IMR-90 (cell line): ENCODE results near the gene LRRC15. TPM values are rescaled to one million over a fixed set of nuclear protein-coding genes. Genes with fewer than 3 reads are reported as not detected.

ENCODE experiments used
- ATAC-seq: fragments of 200-7000 bp; cut with Tn5 transposase; 2 replicates; pipeline ENCODE4 v1.9.1; 2020; ENCODE audit warnings: low read depth, mild to moderate bottlenecking, moderate library complexity
- BruUV-seq: library from RNA; stranded (reverse); fragments of 400-500 nt; replicated peaks from 2 replicates; lab custom pipeline; 2021; lab: Mats Ljungman, UMichigan
- CTCF ChIA-PET: fragments of 300-600 bp; formaldehyde crosslinking; extraction: SDS; loops from one replicate; lab custom pipeline; 2021; ENCODE audit warnings: antibody characterized with exemption; lab: Yijun Ruan, JAX
- POLR2A ChIA-PET: fragments of 300-600 bp; sonication (Branson Sonifier 250); formaldehyde crosslinking; loops from one replicate; lab custom pipeline; 2022; ENCODE audit warnings: antibody characterized with exemption; ENCODE audit not compliant: unreplicated experiment; lab: Charles Lee
- DNase-seq: peaks from one replicate; pipeline ENCODE4 v3.0.0; 2013
- H2AFZ ChIP-seq: replicated peaks from 2 replicates; pipeline ENCODE3; 2013; ENCODE audit warnings: low read length, mild to moderate bottlenecking; ENCODE audit not compliant: poor library complexity
- H2AK5ac ChIP-seq: 2 replicates; pipeline ENCODE4 v1.6.1; 2013; ENCODE audit warnings: low read depth, low read length, inconsistent platforms
- H2AK9ac ChIP-seq: replicated peaks from 2 replicates; pipeline ENCODE3; 2013; ENCODE audit warnings: mild to moderate bottlenecking, low read depth, low read length, moderate library complexity; ENCODE audit not compliant: poor library complexity
- H2BK120ac ChIP-seq: 2 replicates; pipeline ENCODE4 v1.6.1; 2013; ENCODE audit warnings: low read depth, low read length, inconsistent platforms
- H2BK15ac ChIP-seq: 3 replicates; pipeline ENCODE4 v1.6.1; 2013; ENCODE audit warnings: low read depth, low read length, inconsistent platforms
- H2BK20ac ChIP-seq: 2 replicates; pipeline ENCODE4 v1.6.1; 2013; ENCODE audit warnings: low read depth, mild to moderate bottlenecking, inconsistent platforms, low read length, moderate library complexity
- H2BK5ac ChIP-seq: 2 replicates; pipeline ENCODE4 v1.6.1; 2013; ENCODE audit warnings: mild to moderate bottlenecking, low read depth, low read length, inconsistent platforms; ENCODE audit not compliant: poor library complexity, severe bottlenecking
- H3K14ac ChIP-seq: replicated peaks from 2 replicates; pipeline ENCODE4 v1.6.1; 2013; ENCODE audit warnings: low read depth, low read length, inconsistent platforms
- H3K18ac ChIP-seq: 2 replicates; pipeline ENCODE4 v1.6.1; 2013; ENCODE audit warnings: low read depth, low read length, control low read depth
- H3K23ac ChIP-seq: 2 replicates; pipeline ENCODE4 v1.6.1; 2013; ENCODE audit warnings: low read depth, low read length, inconsistent platforms
- H3K27ac ChIP-seq: 2 replicates; pipeline ENCODE4 v1.5.1; 2013; ENCODE audit warnings: mild to moderate bottlenecking, control low read depth, low read length; ENCODE audit not compliant: insufficient read depth
- H3K27me3 ChIP-seq: 2 replicates; pipeline ENCODE4 v1.6.1; 2013; ENCODE audit warnings: low read length; ENCODE audit not compliant: control insufficient read depth, insufficient read depth
- H3K36me3 ChIP-seq: 2 replicates; pipeline ENCODE4 v1.6.1; 2013; ENCODE audit warnings: low read length, mixed read lengths; ENCODE audit not compliant: control insufficient read depth, insufficient read depth
- H3K4ac ChIP-seq: 2 replicates; pipeline ENCODE4 v1.6.1; 2013; ENCODE audit warnings: low read depth, low read length, inconsistent platforms
- H3K4me1 ChIP-seq: 2 replicates; pipeline ENCODE4 v1.6.1; 2013; ENCODE audit warnings: low read length, mixed read lengths; ENCODE audit not compliant: control insufficient read depth, insufficient read depth
- H3K4me2 ChIP-seq: 2 replicates; pipeline ENCODE4 v1.6.1; 2013; ENCODE audit warnings: low read depth, mild to moderate bottlenecking, control low read depth, low read length, moderate library complexity
- H3K4me3 ChIP-seq: 2 replicates; pipeline ENCODE4 v1.5.1; 2013; ENCODE audit warnings: low read depth, mild to moderate bottlenecking, control low read depth, low read length, moderate library complexity; ENCODE audit not compliant: insufficient read depth
- H3K56ac ChIP-seq: 2 replicates; pipeline ENCODE4 v1.6.1; 2013; ENCODE audit warnings: low read length, inconsistent platforms; ENCODE audit not compliant: insufficient read depth; ENCODE audit errors: extremely low read depth
- H3K79me1 ChIP-seq, 2 experiments: 2 replicates each; pipeline ENCODE4 v1.6.1; 2013; ENCODE audit warnings: low read length in 2 of 2, inconsistent platforms in 1 of 2, low read depth in 1 of 2
- H3K9ac ChIP-seq: 2 replicates; pipeline ENCODE4 v1.6.1; 2013; ENCODE audit warnings: low read depth, low read length, control low read depth
- H3K9me1 ChIP-seq: 2 replicates; pipeline ENCODE4 v1.6.1; 2013; ENCODE audit warnings: low read length, inconsistent platforms; ENCODE audit not compliant: insufficient read depth
- H3K9me3 ChIP-seq: 2 replicates; pipeline ENCODE4 v1.6.1; 2013; ENCODE audit warnings: low read length; ENCODE audit not compliant: control insufficient read depth, insufficient read depth
- H4K20me1 ChIP-seq: 2 replicates; pipeline ENCODE4 v1.6.1; 2013; ENCODE audit warnings: low read length, inconsistent platforms; ENCODE audit not compliant: insufficient read depth
- H4K5ac ChIP-seq: 2 replicates; pipeline ENCODE4 v1.6.1; 2013; ENCODE audit warnings: mild to moderate bottlenecking, low read depth, low read length, control low read depth
- H4K8ac ChIP-seq, 2 experiments: 2 replicates each; pipeline ENCODE4 v1.6.1; 2013; ENCODE audit warnings: low read depth in 2 of 2, low read length in 2 of 2, control low read depth in 1 of 2, inconsistent platforms in 1 of 2
- H4K91ac ChIP-seq: 2 replicates; pipeline ENCODE4 v1.6.1; 2013; ENCODE audit warnings: low read depth, low read length, inconsistent platforms; ENCODE audit not compliant: insufficient read depth
- BHLHE40 ChIP-seq: fragments of 150-350 bp; IDR thresholded peaks from 2 replicates; pipeline ENCODE4 v1.6.1; 2016; ENCODE audit warnings: mild to moderate bottlenecking, low read depth, low read length
- CEBPB ChIP-seq: IDR thresholded peaks from 2 replicates; pipeline ENCODE4 v1.6.1; 2012; ENCODE audit warnings: low read depth, low read length, improper control_type of control experiment
- CHD1 ChIP-seq: IDR thresholded peaks from 2 replicates; pipeline ENCODE4 v1.6.1; 2012; ENCODE audit warnings: low read depth, low read length, improper control_type of control experiment
- FOS ChIP-seq: fragments of 150-350 bp; IDR thresholded peaks from 2 replicates; pipeline ENCODE4 v1.6.1; 2016; ENCODE audit warnings: low read depth, low read length
- MAZ ChIP-seq: IDR thresholded peaks from 2 replicates; pipeline ENCODE4 v1.6.1; 2012; ENCODE audit warnings: low read depth, mild to moderate bottlenecking, low read length, improper control_type of control experiment, moderate library complexity, borderline replicate concordance
- MXI1 ChIP-seq: IDR thresholded peaks from 2 replicates; pipeline ENCODE4 v1.6.1; 2012; ENCODE audit warnings: low read depth, mild to moderate bottlenecking, low read length, moderate library complexity, borderline replicate concordance
- NFE2L2 ChIP-seq: fragments of 150-350 bp; IDR thresholded peaks from 2 replicates; pipeline ENCODE4 v1.6.1; 2016; ENCODE audit warnings: low read depth, mild to moderate bottlenecking, low read length
- POLR2A ChIP-seq: IDR thresholded peaks from 2 replicates; pipeline ENCODE4 v1.6.1; 2012; ENCODE audit warnings: mild to moderate bottlenecking, low read depth, low read length
- RAD21 ChIP-seq: IDR thresholded peaks from 2 replicates; pipeline ENCODE4 v1.6.1; 2012; ENCODE audit warnings: low read length, improper control_type of control experiment
- SMC3 ChIP-seq: fragments of 150-350 bp; IDR thresholded peaks from 2 replicates; pipeline ENCODE4 v1.6.1; 2016; ENCODE audit warnings: low read depth, mild to moderate bottlenecking, antibody characterized with exemption, low read length, moderate library complexity
- WGBS, 2 experiments: methylation state at CpG; one replicate each; pipeline versions ENCODE4 v1.1.5 to v1.1.7; 2013; ENCODE audit warnings: missing lambda C conversion rate in 2 of 2; ENCODE audit not compliant: insufficient read length in 1 of 2; ENCODE audit errors: extremely low coverage in 2 of 2; 5-methylcytosine and 5-hydroxymethylcytosine counted together
- dilution Hi-C: fragments of 300-500 bp; cut with HindIII; formaldehyde crosslinking; loops from one replicate; pipeline ENCODE4 v1.14.3; 2018; ENCODE audit warnings: low sequenced_read_pairs; ENCODE audit not compliant: unreplicated experiment
- in situ Hi-C: fragments of 300-500 bp; cut with MboI; formaldehyde crosslinking; loops from 3 replicates; pipeline ENCODE4 v1.14.3; 2019; ENCODE audit warnings: low sequenced_read_pairs, inconsistent platforms, mixed read lengths
- intact Hi-C: fragments of 100-400 bp; cut with micrococcal nuclease; formaldehyde crosslinking; loops from 2 replicates; pipeline ENCODE4 v1.10.0; 2022
- polyA plus RNA-seq, 3 experiments: library from polyadenylated mRNA; depleted of rRNA; stranded (reverse); fragments of >200 nt; gene quantifications; 2 replicates each; pipeline ENCODE4 v1.2.3, GENCODE V29; 2012; ENCODE audit warnings: low replicate concordance in 1 of 3
- total RNA-seq: library from RNA; depleted of rRNA; stranded (reverse); fragments of >200 nt; gene quantifications from 2 replicates; pipeline ENCODE4 v1.2.3, GENCODE V29; 2012
- TF ChIP-seq, protein P1 (sequence below): conservative IDR thresholded peaks from 2 replicates; pipeline ENCODE4 v1.5.1; 2012; ENCODE audit warnings: mild to moderate bottlenecking, low read depth, low read length, improper control_type of control experiment
- TF ChIP-seq, protein P2 (sequence below): fragments of 150-350 bp; IDR thresholded peaks from 2 replicates; pipeline ENCODE4 v1.6.1; 2016; ENCODE audit warnings: low read depth, mild to moderate bottlenecking, low read length, moderate library complexity, borderline replicate concordance
- TF ChIP-seq, protein P3 (sequence below): fragments of 150-350 bp; IDR thresholded peaks from 2 replicates; pipeline ENCODE4 v1.6.1; 2017; ENCODE audit warnings: mild to moderate bottlenecking, antibody characterized with exemption, low read length, low read depth

Gene LRRC15
- total and polyA plus RNA-seq, 2 of the 4 experiments (the other 2 are of a cell fraction), result 2.5 to 9.0 TPM

DNA sequence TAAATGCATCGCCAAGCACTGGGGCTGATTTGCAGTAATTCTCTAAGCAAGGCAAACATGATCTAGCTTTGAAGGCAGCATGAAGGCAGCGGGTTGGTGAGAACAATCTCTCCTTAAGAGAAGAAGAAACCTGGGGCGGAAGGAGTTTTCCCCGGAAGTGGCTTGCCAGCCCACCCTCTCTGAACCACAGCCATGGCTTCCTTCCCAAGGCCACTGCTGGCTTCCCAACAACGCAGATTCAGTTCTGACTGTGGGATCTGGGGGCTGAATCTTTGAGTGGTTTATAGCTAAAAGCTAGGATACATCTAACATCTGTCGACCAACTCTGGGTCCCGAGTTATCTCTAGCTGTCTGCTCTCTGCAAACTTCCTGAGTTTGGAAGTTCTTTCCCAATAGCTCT is 14.2 kb downstream of the LRRC15 start:
- Histone ChIP-seq H3K27me3 (peaks cover 17% of the 10 kb centered on the region), H3K23ac (no peak overlapping the region), H3K79me1 (no peaks in the 10 kb centered on the region), H2BK20ac (no peak overlapping the region), H4K8ac (no peak overlapping the region), H3K4me1 (peaks cover 1% of the 10 kb centered on the region; the same call in 1 of the 2 replicates), H2BK120ac (no peak overlapping the region), H3K9me1 (peaks cover 18% of the 10 kb centered on the region), H3K56ac (no peak overlapping the region), H2AK9ac (no peak overlapping the region), H2BK15ac (no peak overlapping the region), H4K20me1 (no peaks in the 10 kb centered on the region), H3K9me3 (no peaks in the 10 kb centered on the region), H3K4me2 (no peak overlapping the region), H2AFZ (no peak overlapping the region), H3K27ac (no peak overlapping the region), H2AK5ac (no peak overlapping the region), H4K5ac (no peak overlapping the region), H2BK5ac (no peak overlapping the region), H3K18ac (no peak overlapping the region), H3K9ac (no peak overlapping the region), H4K91ac (no peak overlapping the region), H3K4me3 (no peak overlapping the region), H3K14ac (no peak overlapping the region), H3K4ac (no peak overlapping the region), H3K36me3 (no peaks in the 10 kb centered on the region)
- dilution Hi-C loops, result no loop called here
- no TSS peak for BruUV-seq
- POLR2A ChIA-PET, result no interaction called here
- TF ChIP-seq RAD21, result no peak
- TF ChIP-seq MXI1, result no peak
- TF ChIP-seq, protein P1, sequence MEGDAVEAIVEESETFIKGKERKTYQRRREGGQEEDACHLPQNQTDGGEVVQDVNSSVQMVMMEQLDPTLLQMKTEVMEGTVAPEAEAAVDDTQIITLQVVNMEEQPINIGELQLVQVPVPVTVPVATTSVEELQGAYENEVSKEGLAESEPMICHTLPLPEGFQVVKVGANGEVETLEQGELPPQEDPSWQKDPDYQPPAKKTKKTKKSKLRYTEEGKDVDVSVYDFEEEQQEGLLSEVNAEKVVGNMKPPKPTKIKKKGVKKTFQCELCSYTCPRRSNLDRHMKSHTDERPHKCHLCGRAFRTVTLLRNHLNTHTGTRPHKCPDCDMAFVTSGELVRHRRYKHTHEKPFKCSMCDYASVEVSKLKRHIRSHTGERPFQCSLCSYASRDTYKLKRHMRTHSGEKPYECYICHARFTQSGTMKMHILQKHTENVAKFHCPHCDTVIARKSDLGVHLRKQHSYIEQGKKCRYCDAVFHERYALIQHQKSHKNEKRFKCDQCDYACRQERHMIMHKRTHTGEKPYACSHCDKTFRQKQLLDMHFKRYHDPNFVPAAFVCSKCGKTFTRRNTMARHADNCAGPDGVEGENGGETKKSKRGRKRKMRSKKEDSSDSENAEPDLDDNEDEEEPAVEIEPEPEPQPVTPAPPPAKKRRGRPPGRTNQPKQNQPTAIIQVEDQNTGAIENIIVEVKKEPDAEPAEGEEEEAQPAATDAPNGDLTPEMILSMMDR, result no peak
- no peak for TF ChIP-seq MAZ
- TF ChIP-seq SMC3, result no peak
- TF ChIP-seq NFE2L2, result no peak
- TF ChIP-seq CEBPB, result no peak
- TF ChIP-seq, protein P2, sequence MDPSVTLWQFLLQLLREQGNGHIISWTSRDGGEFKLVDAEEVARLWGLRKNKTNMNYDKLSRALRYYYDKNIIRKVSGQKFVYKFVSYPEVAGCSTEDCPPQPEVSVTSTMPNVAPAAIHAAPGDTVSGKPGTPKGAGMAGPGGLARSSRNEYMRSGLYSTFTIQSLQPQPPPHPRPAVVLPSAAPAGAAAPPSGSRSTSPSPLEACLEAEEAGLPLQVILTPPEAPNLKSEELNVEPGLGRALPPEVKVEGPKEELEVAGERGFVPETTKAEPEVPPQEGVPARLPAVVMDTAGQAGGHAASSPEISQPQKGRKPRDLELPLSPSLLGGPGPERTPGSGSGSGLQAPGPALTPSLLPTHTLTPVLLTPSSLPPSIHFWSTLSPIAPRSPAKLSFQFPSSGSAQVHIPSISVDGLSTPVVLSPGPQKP, result no peak
- TF ChIP-seq, protein P3, sequence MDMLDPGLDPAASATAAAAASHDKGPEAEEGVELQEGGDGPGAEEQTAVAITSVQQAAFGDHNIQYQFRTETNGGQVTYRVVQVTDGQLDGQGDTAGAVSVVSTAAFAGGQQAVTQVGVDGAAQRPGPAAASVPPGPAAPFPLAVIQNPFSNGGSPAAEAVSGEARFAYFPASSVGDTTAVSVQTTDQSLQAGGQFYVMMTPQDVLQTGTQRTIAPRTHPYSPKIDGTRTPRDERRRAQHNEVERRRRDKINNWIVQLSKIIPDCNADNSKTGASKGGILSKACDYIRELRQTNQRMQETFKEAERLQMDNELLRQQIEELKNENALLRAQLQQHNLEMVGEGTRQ, result no peak
- TF ChIP-seq BHLHE40, result no peak
- no peak for TF ChIP-seq POLR2A
- no peak for TF ChIP-seq CHD1
- no peak for TF ChIP-seq FOS
- CTCF ChIA-PET, result interaction anchor here (1.6 kb wide), 1 partner anchor 11 kb away, joined by 8 read pairs; no protein-coding TSS in a partner anchor
- in situ Hi-C loops, result no loop called here
- no CpG with 5 or more reads among the region's 7 CpGs for WGBS, 2 experiments
- no peak for DNase-seq
- no peak for ATAC-seq
- intact Hi-C loops, result no loop called here
